ENCODE data around the gene ZNF598.

ZNF598 gene

GRCh38 chr16:1989209-1990100 lies 20.2 kb downstream of the ZNF598 start, which contains the start of gene SYNGR3 (continued):
- TF ChIP-seq ZNF549 (tag by site-specific recombination; IDR thresholded peaks at IDR 0.05) (no peak), ZNF16 (tag by site-specific recombination; IDR thresholded peaks at IDR 0.05; ENCODE audit: low read depth) (no peak), PBX3 (CRISPR knock-in tag; IDR thresholded peaks at IDR 0.05) (no peak), ZNF404 (tag by site-specific recombination; IDR thresholded peaks at IDR 0.05) (no peak), ZNF529 (tag by site-specific recombination; IDR thresholded peaks at IDR 0.05; ENCODE audit: insufficient replicate concordance) (no peak), ZNF37A (tag by site-specific recombination; IDR thresholded peaks at IDR 0.05) (no peak), ZNF623 (tag by site-specific recombination; IDR thresholded peaks at IDR 0.05) (no peak), KLF17 (tag by site-specific recombination; IDR thresholded peaks at IDR 0.05) (peak; percentile 72), ZBTB26 (tag by site-specific recombination; optimal IDR thresholded peaks at IDR 0.05) (peak; percentile 47), ZNF837 (tag by site-specific recombination; IDR thresholded peaks at IDR 0.05) (no peak), FEZF1 (tag by site-specific recombination; IDR thresholded peaks at IDR 0.05) (no peak), ZNF513 (tag by site-specific recombination; IDR thresholded peaks at IDR 0.05) (no peak), ZNF785 (tag by site-specific recombination; IDR thresholded peaks at IDR 0.05) (no peak), ZNF580 (tag by site-specific recombination; IDR thresholded peaks at IDR 0.05) (no peak), ZFP37 (tag by site-specific recombination; IDR thresholded peaks at IDR 0.05) (no peak), KLF7 (tag by site-specific recombination; IDR thresholded peaks at IDR 0.05; ENCODE audit: borderline replicate concordance) (peak; percentile 67; the same call in 1 of the 2 replicates), SP2 (tag by site-specific recombination; IDR thresholded peaks at IDR 0.05) (peak; percentile 13; the same call in 1 of the 2 replicates), ZNF394 (tag by site-specific recombination; IDR thresholded peaks at IDR 0.05; ENCODE audit: borderline replicate concordance) (peak; percentile 15; the same call in 1 of the 2 replicates), SP3 (tag by site-specific recombination; IDR thresholded peaks at IDR 0.05) (peak; percentile 35; the same call in 1 of the 2 replicates), MZF1 (tag by site-specific recombination; IDR thresholded peaks at IDR 0.05; ENCODE audit: borderline replicate concordance) (no peak), ZNF350 (tag by site-specific recombination; IDR thresholded peaks at IDR 0.05) (no peak), ELK4 (IDR thresholded peaks at IDR 0.05; ENCODE audit: borderline replicate concordance, low read depth, low read length) (no peak), ZIC2 (tag by site-specific recombination; IDR thresholded peaks at IDR 0.05) (peak; percentile 79), ZNF658 (tag by site-specific recombination; IDR thresholded peaks at IDR 0.05) (no peak), ZNF600 (tag by site-specific recombination; IDR thresholded peaks at IDR 0.05) (peak; percentile 67; the same call in 1 of the 2 replicates), TSHZ1 (tag by site-specific recombination; IDR thresholded peaks at IDR 0.05; ENCODE audit: borderline replicate concordance) (no peak), KLF10 (tag by site-specific recombination; IDR thresholded peaks at IDR 0.05) (0 out of 2 replicates have a peak, but pooled peaks have one; percentile 16), KLF16 (tag by site-specific recombination; IDR thresholded peaks at IDR 0.05) (no peak)
